B cell (primary cell): Measurements from ENCODE around the gene SPINK2.

Experiments
- CTCF ChIP-seq: fragments of 200-600 bp; IDR thresholded peaks from one replicate; pipeline ENCODE4 v1.8.0; 2022; ENCODE audit warnings: antibody characterized with exemption, mild to moderate bottlenecking
- EZH2 ChIP-seq: IDR thresholded peaks from 2 replicates; pipeline ENCODE4 v1.6.1; 2012; ENCODE audit warnings: borderline replicate concordance, low read depth, mild to moderate bottlenecking, moderate library complexity, low read length; ENCODE audit not compliant: insufficient read depth, poor library complexity, severe bottlenecking

DNA sequence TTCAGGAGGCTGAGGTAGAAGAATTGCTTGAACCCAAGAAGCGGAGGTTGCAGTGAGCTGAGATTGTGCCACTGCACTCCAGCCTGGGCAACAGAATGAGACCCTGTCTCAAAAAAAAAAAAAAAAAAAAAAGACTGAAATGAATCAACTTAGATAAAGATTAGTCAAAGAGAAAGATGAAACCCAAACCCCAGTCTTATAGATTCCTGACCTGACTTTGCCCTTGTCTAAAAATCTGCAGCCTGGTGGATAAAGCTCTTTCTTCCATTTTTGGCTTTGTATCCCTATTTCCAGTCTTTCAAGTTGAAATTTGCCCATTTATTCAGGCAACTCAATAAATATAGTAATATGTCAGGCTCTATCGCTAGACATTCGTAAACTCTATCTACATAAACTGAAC, 39.3 kb upstream of the SPINK2 start:
- no peak for TF ChIP-seq CTCF
- TF ChIP-seq EZH2, result no peak
